Prostate gland (tissue), 2 donors: Measurements from ENCODE around the gene KIAA1755.

Experiments used
- POLR2A ChIP-seq: fragments of 450-650 bp; IDR thresholded peaks from one replicate; pipeline ENCODE4 v1.6.1; 2016; ENCODE audit warnings: antibody characterized with exemption, mild to moderate bottlenecking
- POLR2AphosphoS5 ChIP-seq: sonication (generic); formaldehyde crosslinking; IDR thresholded peaks from one replicate; pipeline ENCODE4 v1.6.1; 2017; ENCODE audit warnings: antibody characterized with exemption
- TF ChIP-seq, protein P1 (sequence below), 4 experiments: fragments of 200-600 bp in 2 of 4; fragments of 450-650 bp in 2 of 4; sonication (generic) in 2 of 4; IDR thresholded peaks; 1 replicate in 3 of 4; 2 replicates in 1 of 4; pipeline ENCODE4 v1.5.1; 2016 to 2019; ENCODE audit warnings: antibody characterized with exemption in 4 of 4, mild to moderate bottlenecking in 2 of 4, moderate library complexity in 2 of 4

DNA sequence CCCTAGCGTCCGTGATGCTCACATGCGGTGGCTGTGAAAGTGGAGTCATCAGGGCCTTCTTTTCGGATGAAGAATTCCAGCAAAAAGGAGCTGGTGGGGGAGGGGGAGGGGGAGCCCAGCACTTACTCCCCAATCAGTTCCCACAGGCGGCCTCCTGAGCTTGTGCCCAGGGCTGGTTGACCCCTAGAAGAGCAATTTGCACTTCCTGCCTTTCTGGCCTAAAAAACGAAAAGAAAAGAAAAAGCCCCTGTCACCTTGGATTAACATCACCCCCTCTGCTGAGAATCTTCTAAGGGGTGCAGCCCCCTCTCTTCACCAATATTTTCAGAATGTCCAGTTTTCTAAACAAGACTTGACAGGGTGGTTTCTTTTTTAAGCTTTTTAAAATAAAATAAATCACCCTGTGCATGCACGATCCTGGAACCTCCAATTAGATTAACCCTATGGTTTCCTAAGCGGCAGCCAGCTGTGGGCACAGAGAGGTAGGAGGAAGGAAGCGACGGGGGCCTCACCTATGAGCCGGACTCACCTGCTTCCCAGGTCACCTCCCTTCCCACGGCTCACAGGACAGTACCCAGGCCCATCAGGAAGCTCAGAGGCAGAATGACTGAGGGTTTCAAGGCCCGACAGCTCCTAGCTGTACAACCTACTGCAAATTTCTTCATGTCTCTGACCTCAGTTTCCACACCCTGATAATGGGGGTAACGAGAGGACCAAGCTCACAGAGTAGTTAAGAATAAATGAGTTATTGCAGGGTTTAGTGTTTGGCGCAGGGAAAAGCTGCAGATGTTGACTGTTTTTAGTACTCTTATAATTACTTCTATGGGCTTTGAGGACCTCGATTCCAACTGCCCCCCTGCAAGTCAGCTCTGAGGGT lies 85.0 kb downstream of the KIAA1755 start:
- TF ChIP-seq, protein P1, sequence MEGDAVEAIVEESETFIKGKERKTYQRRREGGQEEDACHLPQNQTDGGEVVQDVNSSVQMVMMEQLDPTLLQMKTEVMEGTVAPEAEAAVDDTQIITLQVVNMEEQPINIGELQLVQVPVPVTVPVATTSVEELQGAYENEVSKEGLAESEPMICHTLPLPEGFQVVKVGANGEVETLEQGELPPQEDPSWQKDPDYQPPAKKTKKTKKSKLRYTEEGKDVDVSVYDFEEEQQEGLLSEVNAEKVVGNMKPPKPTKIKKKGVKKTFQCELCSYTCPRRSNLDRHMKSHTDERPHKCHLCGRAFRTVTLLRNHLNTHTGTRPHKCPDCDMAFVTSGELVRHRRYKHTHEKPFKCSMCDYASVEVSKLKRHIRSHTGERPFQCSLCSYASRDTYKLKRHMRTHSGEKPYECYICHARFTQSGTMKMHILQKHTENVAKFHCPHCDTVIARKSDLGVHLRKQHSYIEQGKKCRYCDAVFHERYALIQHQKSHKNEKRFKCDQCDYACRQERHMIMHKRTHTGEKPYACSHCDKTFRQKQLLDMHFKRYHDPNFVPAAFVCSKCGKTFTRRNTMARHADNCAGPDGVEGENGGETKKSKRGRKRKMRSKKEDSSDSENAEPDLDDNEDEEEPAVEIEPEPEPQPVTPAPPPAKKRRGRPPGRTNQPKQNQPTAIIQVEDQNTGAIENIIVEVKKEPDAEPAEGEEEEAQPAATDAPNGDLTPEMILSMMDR (IDR thresholded peaks at IDR 0.05), result no peak
- no peak for TF ChIP-seq POLR2AphosphoS5
- TF ChIP-seq POLR2A, result no peak
